Measurements from ENCODE around the gene TIGD1.
A peak's percentile ranks its signal among the peaks of the same experiment; 100 is the strongest.

TIGD1 gene

DNA sequence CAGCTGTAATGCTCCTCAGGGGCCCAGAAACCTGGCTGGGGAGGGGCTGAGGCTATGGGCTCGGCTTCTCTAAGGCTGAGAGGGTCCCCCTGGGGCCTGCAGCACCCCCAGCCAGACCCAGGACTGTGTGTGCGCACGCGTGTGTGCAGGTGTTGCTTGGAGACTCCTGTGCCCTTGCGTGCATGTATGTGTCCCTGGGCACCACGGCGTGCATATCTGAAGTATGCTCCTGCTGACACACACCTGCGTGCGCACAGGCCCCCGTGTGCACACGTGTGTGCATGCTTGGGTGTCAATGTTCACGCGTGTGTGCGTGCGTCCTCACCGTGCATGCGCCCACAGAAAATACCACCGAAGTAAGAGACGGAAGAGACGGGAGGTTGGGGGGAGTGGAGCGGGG is 47.8 kb downstream of the TIGD1 start:
- WGBS, 2 experiments = 4 to 5% methylated on average over 18 to 19 of the region's 21 CpGs
- Histone ChIP-seq H3K27ac (ENCODE audit: insufficient read depth, low read depth, low read length, poor library complexity, severe bottlenecking) (no peak overlapping the region), H3K4me1 (ENCODE audit: control insufficient read depth, insufficient read depth, low read length) (peaks cover 12% of the 10 kb centered on the region), H3K36me3 (ENCODE audit: control insufficient read depth, insufficient read depth, low read length) (no peaks in the 10 kb centered on the region), H3K27me3 (ENCODE audit: control insufficient read depth, insufficient read depth, low read length, poor library complexity, severe bottlenecking) (peaks cover 55% of the 10 kb centered on the region), H3K9me3 (ENCODE audit: control insufficient read depth, low read length) (no peaks in the 10 kb centered on the region), H3K4me3 (ENCODE audit: insufficient read depth, low read depth, low read length) (peak overlapping the region; percentile 25)

GRCh38 chr2:232501794-232502390 is 48.5 kb downstream of the TIGD1 start:
- WGBS, 2 experiments = 26 to 27% methylated on average over 10 of the region's 10 CpGs

DNA sequence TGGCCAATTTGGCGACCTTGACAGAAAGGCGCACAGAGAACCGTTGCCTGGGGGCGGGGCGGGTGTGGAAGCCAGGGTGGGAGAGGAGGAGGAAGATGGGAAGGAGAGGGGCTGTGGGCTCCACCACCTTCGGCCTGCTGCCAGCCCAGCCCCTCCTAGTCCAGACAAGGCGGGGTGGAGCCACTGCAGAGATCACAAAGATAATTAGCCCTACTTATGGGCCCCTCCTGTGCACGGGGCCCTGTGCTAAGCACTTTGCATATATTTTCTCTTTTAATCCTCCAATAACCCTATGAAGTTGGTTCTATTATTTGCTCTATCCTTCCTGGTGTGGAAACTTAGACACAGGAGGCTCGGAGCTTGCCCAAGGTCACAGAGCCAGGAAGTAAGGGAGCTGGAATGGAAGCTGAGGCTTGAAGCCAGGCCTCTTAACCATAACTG is 49.0 kb downstream of the TIGD1 start:
- 74 to 79% methylated on average over 9 of the region's 9 CpGs for WGBS, 2 experiments
- Histone ChIP-seq H3K27ac (ENCODE audit: insufficient read depth, low read depth, low read length, poor library complexity, severe bottlenecking) (no peak overlapping the region), H3K27me3 (ENCODE audit: control insufficient read depth, insufficient read depth, low read length, poor library complexity, severe bottlenecking) (peaks cover 49% of the 10 kb centered on the region), H3K4me3 (ENCODE audit: insufficient read depth, low read depth, low read length) (no peak overlapping the region), H3K9me3 (ENCODE audit: control insufficient read depth, low read length) (no peaks in the 10 kb centered on the region), H3K36me3 (ENCODE audit: control insufficient read depth, insufficient read depth, low read length) (no peaks in the 10 kb centered on the region), H3K4me1 (ENCODE audit: control insufficient read depth, insufficient read depth, low read length) (peaks cover 14% of the 10 kb centered on the region)

More at GRCh38 chr2:232501794-232502390, 48.5 kb downstream of the TIGD1 start:
- Histone ChIP-seq H3K27me3 (ENCODE audit: control insufficient read depth, insufficient read depth, low read length, poor library complexity, severe bottlenecking) (peaks cover 54% of the 10 kb centered on the region), H3K36me3 (ENCODE audit: control insufficient read depth, insufficient read depth, low read length) (no peaks in the 10 kb centered on the region), H3K4me3 (ENCODE audit: insufficient read depth, low read depth, low read length) (no peak overlapping the region), H3K27ac (ENCODE audit: insufficient read depth, low read depth, low read length, poor library complexity, severe bottlenecking) (no peak overlapping the region), H3K9me3 (ENCODE audit: control insufficient read depth, low read length) (no peaks in the 10 kb centered on the region), H3K4me1 (ENCODE audit: control insufficient read depth, insufficient read depth, low read length) (peaks cover 18% of the 10 kb centered on the region)

DNA sequence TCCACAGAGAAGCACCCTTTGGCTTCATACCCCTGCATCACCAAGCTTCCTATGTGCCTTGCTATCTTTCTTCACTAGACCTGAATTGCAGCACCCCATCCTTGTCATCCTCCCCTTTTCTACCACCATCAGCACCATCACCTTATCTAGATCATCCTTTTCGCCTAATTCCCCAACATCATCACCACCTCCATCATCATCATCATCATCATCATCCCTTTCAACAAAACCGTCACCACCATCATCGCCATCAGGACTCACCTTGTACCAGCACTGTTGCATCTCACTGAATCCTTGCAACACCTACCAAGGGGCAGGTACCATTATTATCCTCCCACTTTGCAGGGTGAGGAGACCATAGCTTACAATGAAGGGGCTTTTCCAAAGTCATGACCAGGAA is 51.9 kb downstream of the TIGD1 start:
- no peak overlapping the region for H3K27ac ChIP-seq (ENCODE audit: insufficient read depth, low read depth, low read length, poor library complexity, severe bottlenecking)
- H3K4me3 ChIP-seq (ENCODE audit: insufficient read depth, low read depth, low read length) = no peak overlapping the region
- peaks cover 14% of the 10 kb centered on the region for H3K4me1 ChIP-seq (ENCODE audit: control insufficient read depth, insufficient read depth, low read length)
- WGBS, 2 experiments = 92 to 96% methylated on average over 3 of the region's 3 CpGs
- peaks cover 20% of the 10 kb centered on the region for H3K27me3 ChIP-seq (ENCODE audit: control insufficient read depth, insufficient read depth, low read length, poor library complexity, severe bottlenecking)
- no peaks in the 10 kb centered on the region for H3K9me3 ChIP-seq (ENCODE audit: control insufficient read depth, low read length)
- H3K36me3 ChIP-seq (ENCODE audit: control insufficient read depth, insufficient read depth, low read length) = no peaks in the 10 kb centered on the region

Measured in ectodermal cell (in vitro differentiated cells).